H9 (cell line): Measurements from ENCODE around the gene DTNB. TPM values are rescaled to one million over a fixed set of nuclear protein-coding genes. Genes with fewer than 3 reads are reported as not detected.

Experiments
- DNase-seq: peaks from one replicate; pipeline ENCODE4 v3.0.0-alpha.2; 2017
- H2AFZ ChIP-seq: one replicate; pipeline ENCODE4 v1.6.1; 2013; ENCODE audit warnings: mild to moderate bottlenecking, low read length, control low read depth, moderate library complexity
- H2AK5ac ChIP-seq: 2 replicates; pipeline ENCODE4 v1.6.1; 2013; ENCODE audit warnings: low read length, control low read depth, mixed read lengths; ENCODE audit not compliant: insufficient read length
- H2BK120ac ChIP-seq: one replicate; pipeline ENCODE4 v1.6.1; 2013; ENCODE audit warnings: low read depth, mild to moderate bottlenecking, low read length, control low read depth, inconsistent platforms; ENCODE audit not compliant: poor library complexity, severe bottlenecking
- H2BK12ac ChIP-seq: 2 replicates; pipeline ENCODE4 v1.6.1; 2013; ENCODE audit warnings: low read length, control low read depth, mixed read lengths, low read depth; ENCODE audit not compliant: insufficient read length
- H2BK15ac ChIP-seq: 2 replicates; pipeline ENCODE4 v1.6.1; 2013; ENCODE audit warnings: low read depth, low read length, control low read depth
- H2BK20ac ChIP-seq: one replicate; pipeline ENCODE4 v1.6.1; 2013; ENCODE audit warnings: low read depth, mild to moderate bottlenecking, low read length, control low read depth, inconsistent platforms; ENCODE audit not compliant: poor library complexity, severe bottlenecking
- H2BK5ac ChIP-seq: 2 replicates; pipeline ENCODE4 v1.6.1; 2013; ENCODE audit warnings: low read length, control low read depth, mixed read lengths; ENCODE audit not compliant: insufficient read length
- H3K14ac ChIP-seq: 2 replicates; pipeline ENCODE4 v1.6.1; 2013; ENCODE audit warnings: low read length, control low read depth; ENCODE audit not compliant: insufficient read depth
- H3K18ac ChIP-seq: 2 replicates; pipeline ENCODE4 v1.6.1; 2013; ENCODE audit warnings: low read depth, mild to moderate bottlenecking, mixed read lengths, low read length, control low read depth; ENCODE audit not compliant: insufficient read length
- H3K23ac ChIP-seq: 2 replicates; pipeline ENCODE4 v1.6.1; 2013; ENCODE audit warnings: low read length, control low read depth, mixed read lengths, low read depth; ENCODE audit not compliant: insufficient read length
- H3K23me2 ChIP-seq: 2 replicates; pipeline ENCODE4 v1.6.1; 2013; ENCODE audit warnings: low read depth, mild to moderate bottlenecking, mixed read lengths, low read length, control low read depth; ENCODE audit not compliant: insufficient read length, poor library complexity, severe bottlenecking
- H3K27ac ChIP-seq: 2 replicates; pipeline ENCODE4 v1.5.1; 2013; ENCODE audit warnings: low read length, control low read depth, mixed read lengths, low read depth; ENCODE audit not compliant: insufficient read length
- H3K27me3 ChIP-seq: 2 replicates; pipeline ENCODE4 v1.6.1; 2013; ENCODE audit warnings: low read length, control low read depth, inconsistent platforms; ENCODE audit not compliant: insufficient read depth
- H3K4ac ChIP-seq: 2 replicates; pipeline ENCODE4 v1.6.1; 2013; ENCODE audit warnings: low read depth, mild to moderate bottlenecking, control low read depth, inconsistent platforms, low read length, moderate library complexity
- H3K4me1 ChIP-seq: 2 replicates; pipeline ENCODE4 v1.6.1; 2013; ENCODE audit warnings: low read length, control low read depth, inconsistent platforms; ENCODE audit not compliant: insufficient read depth
- H3K4me2 ChIP-seq: 2 replicates; pipeline ENCODE4 v1.6.1; 2013; ENCODE audit warnings: low read length, control low read depth, mixed read lengths; ENCODE audit not compliant: insufficient read length, insufficient read depth
- H3K56ac ChIP-seq: 2 replicates; pipeline ENCODE4 v1.6.1; 2013; ENCODE audit warnings: low read depth, mild to moderate bottlenecking, mixed read lengths, low read length, control low read depth; ENCODE audit not compliant: insufficient read length
- H3K79me1 ChIP-seq: 2 replicates; pipeline ENCODE4 v1.6.1; 2013; ENCODE audit warnings: low read depth, mild to moderate bottlenecking, moderate library complexity, low read length, control low read depth, inconsistent platforms; ENCODE audit not compliant: insufficient read depth, poor library complexity, severe bottlenecking
- H3K79me2 ChIP-seq: 2 replicates; pipeline ENCODE4 v1.6.1; 2013; ENCODE audit warnings: low read length, control low read depth, inconsistent platforms; ENCODE audit not compliant: insufficient read depth
- H3K9ac ChIP-seq: 2 replicates; pipeline ENCODE4 v1.6.1; 2013; ENCODE audit warnings: low read length, control low read depth, mixed read lengths; ENCODE audit not compliant: insufficient read length; ENCODE audit errors: extremely low read depth
- H3K9me3 ChIP-seq: one replicate; pipeline ENCODE4 v1.6.1; 2013; ENCODE audit warnings: low read depth, low read length, inconsistent platforms; ENCODE audit not compliant: control insufficient read depth
- H3T11ph ChIP-seq: one replicate; pipeline ENCODE4 v1.6.1; 2013; ENCODE audit warnings: mild to moderate bottlenecking, low read length, control low read depth, inconsistent platforms
- H4K20me1 ChIP-seq: one replicate; pipeline ENCODE4 v1.6.1; 2013; ENCODE audit not compliant: control insufficient read depth, insufficient read length, insufficient read depth
- H4K5ac ChIP-seq: 2 replicates; pipeline ENCODE4 v1.6.1; 2013; ENCODE audit warnings: low read depth, mild to moderate bottlenecking, mixed read lengths, low read length, control low read depth; ENCODE audit not compliant: insufficient read length
- H4K8ac ChIP-seq: replicated peaks from 2 replicates; pipeline ENCODE4 v1.6.1; 2013; ENCODE audit warnings: low read length, control low read depth, mixed read lengths, low read depth; ENCODE audit not compliant: insufficient read length
- H4K91ac ChIP-seq: 2 replicates; pipeline ENCODE4 v1.6.1; 2013; ENCODE audit warnings: low read depth, mild to moderate bottlenecking, moderate library complexity, mixed read lengths, low read length, control low read depth; ENCODE audit not compliant: insufficient read length
- H3K27ac Mint-ChIP-seq, 3 experiments: 2 replicates in 2 of 3; 3 replicates in 1 of 3; pipeline ENCODE4 v1.8.0; 2020 to 2021; ENCODE audit warnings: mixed read lengths in 3 of 3, mild to moderate bottlenecking in 1 of 3, moderate library complexity in 1 of 3
- H3K27me3 Mint-ChIP-seq: 2 replicates; pipeline ENCODE4 v1.8.0; 2021; ENCODE audit warnings: low read depth, mild to moderate bottlenecking, moderate library complexity, mixed read lengths
- H3K36me3 Mint-ChIP-seq, 3 experiments: 2 replicates in 2 of 3; 3 replicates in 1 of 3; pipeline ENCODE4 v1.8.0; 2020 to 2021; ENCODE audit warnings: low read depth in 3 of 3, mixed read lengths in 3 of 3; ENCODE audit not compliant: insufficient read depth in 1 of 3
- H3K4me1 Mint-ChIP-seq, 2 experiments: 2 replicates each; pipeline ENCODE4 v1.8.0; 2020; ENCODE audit warnings: mixed read lengths in 2 of 2
- H3K4me3 Mint-ChIP-seq, 2 experiments: 2 replicates in 1 of 2; 3 replicates in 1 of 2; pipeline ENCODE4 v1.8.0; 2020 to 2021; ENCODE audit warnings: mild to moderate bottlenecking in 2 of 2, mixed read lengths in 2 of 2, moderate library complexity in 1 of 2
- H3K9me3 Mint-ChIP-seq, 2 experiments: 2 replicates in 1 of 2; 3 replicates in 1 of 2; pipeline ENCODE4 v1.8.0; 2020; ENCODE audit warnings: mild to moderate bottlenecking in 2 of 2, mixed read lengths in 2 of 2, moderate library complexity in 1 of 2
- WGBS: extraction: QIAGEN DNeasy Blood & Tissue Kit; methylation state at CpG from one replicate; pipeline ENCODE4 v1.1.7; 2013; ENCODE audit warnings: missing lambda C conversion rate, low lambda C conversion rate, mixed read lengths; ENCODE audit not compliant: insufficient read length; ENCODE audit errors: extremely low coverage; 5-methylcytosine and 5-hydroxymethylcytosine counted together
- total RNA-seq: library from RNA; stranded (reverse); gene quantifications from 2 replicates; pipeline ENCODE4 v1.2.1, GENCODE V29; 2021
- TF ChIP-seq, protein P1 (sequence below): fragments of 200-600 bp; sonication (generic); conservative IDR thresholded peaks from 3 replicates; pipeline ENCODE4 v1.8.0; 2021; ENCODE audit warnings: antibody characterized with exemption, mild to moderate bottlenecking

Gene DTNB
- total RNA-seq, 1 experiment from 2014 or later = 26.7 TPM

DNA sequence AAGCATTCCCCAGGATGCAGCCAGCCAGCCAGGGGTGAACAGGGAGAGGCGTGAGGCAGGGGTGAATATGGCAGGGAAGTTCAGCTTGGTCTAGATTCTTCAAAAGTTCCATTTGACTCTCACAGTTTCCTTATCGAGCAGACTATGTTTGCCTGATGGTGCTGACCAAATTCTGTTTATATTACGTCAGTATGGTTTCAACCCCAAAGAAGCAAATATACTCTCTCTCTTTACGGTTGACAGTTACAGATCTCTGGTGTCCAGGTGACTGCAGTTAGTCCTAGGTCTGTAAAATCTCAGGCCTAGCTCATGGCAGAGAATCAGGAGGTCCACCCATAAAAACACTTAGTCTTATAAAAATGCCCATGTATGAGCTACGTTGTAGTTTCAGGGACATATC lies 293.4 kb downstream of the DTNB start:
- peaks cover 7 to 11% (median 8%) of the 10 kb centered on the region in 3 experiments; a peak in 6 of 7 replicates for H3K36me3 Mint-ChIP-seq
- H3K27ac ChIP-seq = no peak overlapping the region
- H3K23me2 ChIP-seq = no peaks in the 10 kb centered on the region
- no CpG with 5 or more reads among the region's 5 CpGs for WGBS
- H3K9me3 Mint-ChIP-seq = peaks cover 8 to 11% of the 10 kb centered on the region in 2 experiments; a peak in 4 of 5 replicates
- H3K4ac ChIP-seq = no peak overlapping the region
- no peaks in the 10 kb centered on the region for H3K27me3 ChIP-seq
- no peak overlapping the region for H3T11ph ChIP-seq
- H3K79me1 ChIP-seq = no peaks in the 10 kb centered on the region
- TF ChIP-seq, protein P1, sequence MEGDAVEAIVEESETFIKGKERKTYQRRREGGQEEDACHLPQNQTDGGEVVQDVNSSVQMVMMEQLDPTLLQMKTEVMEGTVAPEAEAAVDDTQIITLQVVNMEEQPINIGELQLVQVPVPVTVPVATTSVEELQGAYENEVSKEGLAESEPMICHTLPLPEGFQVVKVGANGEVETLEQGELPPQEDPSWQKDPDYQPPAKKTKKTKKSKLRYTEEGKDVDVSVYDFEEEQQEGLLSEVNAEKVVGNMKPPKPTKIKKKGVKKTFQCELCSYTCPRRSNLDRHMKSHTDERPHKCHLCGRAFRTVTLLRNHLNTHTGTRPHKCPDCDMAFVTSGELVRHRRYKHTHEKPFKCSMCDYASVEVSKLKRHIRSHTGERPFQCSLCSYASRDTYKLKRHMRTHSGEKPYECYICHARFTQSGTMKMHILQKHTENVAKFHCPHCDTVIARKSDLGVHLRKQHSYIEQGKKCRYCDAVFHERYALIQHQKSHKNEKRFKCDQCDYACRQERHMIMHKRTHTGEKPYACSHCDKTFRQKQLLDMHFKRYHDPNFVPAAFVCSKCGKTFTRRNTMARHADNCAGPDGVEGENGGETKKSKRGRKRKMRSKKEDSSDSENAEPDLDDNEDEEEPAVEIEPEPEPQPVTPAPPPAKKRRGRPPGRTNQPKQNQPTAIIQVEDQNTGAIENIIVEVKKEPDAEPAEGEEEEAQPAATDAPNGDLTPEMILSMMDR = no peak
- no peak overlapping the region for H4K8ac ChIP-seq
- H2BK12ac ChIP-seq = no peak overlapping the region
- H3K4me3 Mint-ChIP-seq = no peak overlapping the region
- H3K4me1 ChIP-seq = no peaks in the 10 kb centered on the region
- no peak overlapping the region for H4K91ac ChIP-seq
- H3K4me1 Mint-ChIP-seq = peaks cover 16% of the 10 kb centered on the region in 2 experiments
- H2BK20ac ChIP-seq = no peak overlapping the region
- H2AFZ ChIP-seq = no peak overlapping the region
- H2BK15ac ChIP-seq = no peak overlapping the region
- no peak overlapping the region for H3K9ac ChIP-seq
- H3K23ac ChIP-seq = no peak overlapping the region
- no peak overlapping the region for H3K56ac ChIP-seq
- H3K79me2 ChIP-seq = no peaks in the 10 kb centered on the region
- no peak overlapping the region for H3K4me2 ChIP-seq
- H4K5ac ChIP-seq = no peak overlapping the region
- H3K27me3 Mint-ChIP-seq = peaks cover 32% of the 10 kb centered on the region
- H2BK120ac ChIP-seq = no peak overlapping the region
- H2BK5ac ChIP-seq = no peak overlapping the region
- no peak overlapping the region for H3K14ac ChIP-seq
- no peaks in the 10 kb centered on the region for H4K20me1 ChIP-seq
- H2AK5ac ChIP-seq = no peak overlapping the region
- no peaks in the 10 kb centered on the region for H3K9me3 ChIP-seq
- DNase-seq = no peak
- H3K18ac ChIP-seq = no peak overlapping the region
- H3K27ac Mint-ChIP-seq = no peak overlapping the region
